Myocyte (in vitro differentiated cells): ENCODE results near the gene FABP2. TPM values are rescaled to one million over a fixed set of nuclear protein-coding genes. Genes with fewer than 3 reads are reported as not detected.
"Not testable (repeated sequence)": the region's sequence is repeated elsewhere in the genome, so short reads cannot be mapped to it uniquely, and the experiment has no call there.

ENCODE experiments used
- DNase-seq: peaks from one replicate; pipeline ENCODE4 v3.0.0-alpha.2; 2012; ENCODE audit warnings: low read depth
- total RNA-seq: library from RNA; depleted of rRNA; stranded (reverse); fragments of >200 nt; gene quantifications from 2 replicates; pipeline ENCODE4 v1.2.3, GENCODE V29; 2014

Gene FABP2
- total RNA-seq, 1 donor from 2014 or later: not detected

- no peak for DNase-seq
Measured at GRCh38 chr4:119313237-119313636, 8.7 kb downstream of the FABP2 start.

DNA sequence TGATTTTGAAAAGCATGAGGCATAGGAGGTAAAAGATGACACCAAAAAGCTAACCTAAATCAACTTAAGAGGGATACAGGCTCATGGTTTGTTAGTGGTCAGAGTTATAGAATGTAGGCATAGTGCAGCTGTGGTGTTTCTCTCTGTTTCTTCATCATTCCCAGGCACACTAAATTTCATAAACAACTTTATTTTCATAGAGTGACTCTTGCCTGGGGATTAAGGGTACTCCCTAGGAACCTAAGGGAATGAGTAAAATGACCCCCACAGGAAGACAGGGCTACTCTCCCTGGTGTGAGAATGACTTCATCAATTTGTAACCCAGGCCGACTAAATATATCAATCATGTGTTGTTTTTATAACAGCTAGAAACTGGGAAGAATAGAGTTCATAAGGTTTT lies 11.1 kb downstream of the FABP2 start:
- no peak for DNase-seq

- no peak for DNase-seq
Measured at GRCh38 chr4:119307606-119308005, 14.3 kb downstream of the FABP2 start.

DNA sequence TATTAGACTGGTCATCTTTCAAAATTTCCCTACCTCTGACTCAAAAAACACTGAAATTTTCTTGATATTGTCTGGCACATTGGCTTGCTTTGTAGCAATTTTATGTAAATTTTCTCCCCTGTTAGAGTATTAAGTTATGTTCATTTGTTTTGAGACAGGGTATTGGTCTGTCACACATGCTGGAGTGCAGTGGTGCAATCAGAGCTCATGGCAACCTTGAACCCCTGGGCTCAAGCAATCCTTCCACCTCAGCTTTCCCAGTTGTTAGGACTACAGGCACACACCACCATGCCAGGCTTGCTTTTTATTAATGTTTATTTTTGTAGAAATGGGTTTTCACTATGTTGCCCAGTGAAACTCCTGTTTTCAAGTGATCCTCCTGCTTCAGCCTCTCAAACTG lies 17.5 kb downstream of the FABP2 start:
- no peak for DNase-seq

- DNase-seq: no peak
Measured at GRCh38 chr4:119303587-119304305, 18.2 kb downstream of the FABP2 start.

- DNase-seq: no peak
Measured at GRCh38 chr4:119302073-119302832, 19.7 kb downstream of the FABP2 start.

DNA sequence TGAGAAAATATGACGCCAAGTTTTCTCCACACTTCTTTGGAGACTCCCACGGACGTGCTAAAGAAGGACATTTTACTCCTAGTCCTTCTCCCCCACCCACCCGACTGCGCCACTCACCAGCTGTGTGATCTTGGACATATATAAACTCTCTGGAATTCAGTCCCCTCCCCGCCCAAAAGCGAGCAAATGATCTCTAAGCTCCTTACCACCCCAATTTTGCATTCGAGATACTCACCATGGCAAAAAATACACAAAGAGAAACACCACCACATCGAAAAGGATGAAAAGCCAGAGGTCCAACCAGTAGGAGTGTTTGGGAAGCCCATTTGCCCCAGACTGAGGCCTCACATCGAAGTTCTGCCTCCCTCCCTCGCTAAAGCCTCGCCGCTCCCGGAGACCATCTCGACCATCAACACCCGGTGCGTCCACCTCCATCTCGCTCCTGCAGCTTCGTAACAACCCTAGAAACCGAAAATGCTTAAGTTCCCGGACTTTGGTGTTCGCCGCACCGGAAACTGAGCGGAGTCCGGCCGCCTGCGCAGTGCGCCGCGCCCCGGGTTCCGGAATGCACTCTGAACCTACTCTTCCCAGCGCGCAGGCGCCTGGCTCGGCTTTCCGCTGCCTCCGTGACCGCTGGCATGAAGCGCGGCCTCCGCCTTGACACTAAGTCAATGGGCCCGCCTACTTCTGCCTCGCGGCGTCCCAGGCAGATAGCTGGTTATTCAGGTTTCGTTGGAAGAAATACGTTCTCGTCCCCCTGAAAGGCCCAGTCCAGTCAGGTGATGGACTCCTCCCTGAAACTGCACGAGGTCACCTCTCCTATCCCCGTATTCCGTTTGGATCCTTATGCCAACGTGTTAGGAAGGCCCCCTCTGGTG lies 21.6 kb downstream of the FABP2 start:
- DNase-seq: peak; percentile 94

DNA sequence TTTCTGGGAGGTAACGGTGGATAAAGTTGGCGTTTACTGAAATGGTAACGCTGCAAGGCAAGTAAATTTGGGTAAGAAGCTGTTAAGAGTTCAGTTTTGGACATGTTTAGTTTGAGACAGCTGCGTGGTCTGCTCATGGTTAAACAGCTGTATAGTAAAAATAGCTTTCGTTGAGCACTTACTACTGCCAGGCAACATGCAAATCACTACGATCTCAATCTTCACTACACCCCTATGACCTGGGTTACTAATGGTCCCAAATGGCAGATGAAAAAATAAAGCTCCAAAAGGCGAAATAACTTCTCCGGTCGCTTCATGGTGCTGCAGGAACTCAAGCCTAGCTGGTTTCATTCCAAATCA lies 22.2 kb downstream of the FABP2 start:
- peak; percentile 73 for DNase-seq

- DNase-seq: peak; percentile 49
Measured at GRCh38 chr4:119299260-119299671, 22.7 kb downstream of the FABP2 start.

GRCh38 chr4:119297795-119298194 lies 24.1 kb downstream of the FABP2 start:
- DNase-seq: no peak

GRCh38 chr4:119296356-119296755 lies 25.6 kb downstream of the FABP2 start:
- no peak for DNase-seq

GRCh38 chr4:119290598-119290997 lies 31.3 kb downstream of the FABP2 start:
- no peak for DNase-seq

DNA sequence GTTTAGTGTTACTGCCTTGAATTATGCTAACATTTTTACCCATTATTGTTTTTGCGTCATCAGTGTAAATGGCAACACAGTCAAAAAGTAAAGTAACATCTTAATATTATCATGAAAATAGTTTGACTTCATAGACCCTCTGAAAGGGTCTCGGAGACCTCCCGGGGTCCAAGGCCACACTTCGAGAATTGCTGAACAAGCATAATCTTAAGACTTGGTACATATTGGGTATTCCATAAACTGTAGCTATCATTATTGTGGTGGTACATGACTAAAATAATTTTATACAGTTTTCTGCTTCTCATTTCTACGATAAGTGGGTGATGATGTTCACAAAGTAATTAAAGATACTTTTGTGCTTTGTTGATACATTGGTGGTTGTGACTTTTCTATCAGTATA lies 32.6 kb downstream of the FABP2 start:
- DNase-seq: no peak

GRCh38 chr4:119286377-119287002 lies 35.4 kb downstream of the FABP2 start:
- peak; percentile 89 for DNase-seq

GRCh38 chr4:119284876-119285780 lies 36.8 kb downstream of the FABP2 start:
- peak; percentile 33 for DNase-seq

DNA sequence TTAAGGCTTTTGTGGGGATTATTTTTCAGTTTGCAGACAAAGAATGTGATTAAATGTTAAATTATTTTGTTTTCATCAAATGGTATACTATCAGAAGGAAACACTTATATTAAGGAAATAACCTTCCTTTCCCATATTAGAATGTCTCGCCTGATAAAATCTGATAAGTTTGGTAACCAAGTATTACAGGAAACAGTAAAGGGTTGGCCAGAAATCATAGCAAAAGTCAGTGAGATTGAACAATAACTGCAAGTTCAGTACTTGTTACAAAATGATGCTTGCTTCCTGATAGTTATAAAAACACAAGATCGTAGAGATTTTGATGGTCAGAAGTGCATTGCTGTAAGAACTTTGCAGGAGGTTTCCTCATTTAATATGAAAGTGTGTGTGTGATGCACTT lies 40.5 kb downstream of the FABP2 start:
- no peak for DNase-seq

DNA sequence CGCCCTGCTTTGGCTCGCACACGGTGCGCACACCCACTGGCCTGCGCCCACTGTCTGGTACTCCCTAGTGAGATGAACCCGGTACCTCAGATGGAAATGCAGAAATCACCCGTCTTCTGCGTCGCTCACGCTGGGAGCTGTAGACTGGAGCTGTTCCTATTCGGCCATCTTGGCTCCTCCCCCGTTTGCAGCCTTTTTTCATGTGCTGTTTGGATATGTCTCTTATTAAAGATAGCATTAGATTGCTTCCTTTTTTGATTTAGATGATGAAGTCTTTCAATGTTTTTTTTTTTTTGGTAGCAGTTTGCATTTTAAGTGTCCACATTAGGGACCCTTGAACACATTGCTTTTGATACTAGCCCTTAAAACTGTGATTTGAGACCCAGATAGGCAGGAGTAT lies 42.0 kb downstream of the FABP2 start:
- not testable (repeated sequence) for DNase-seq

DNA sequence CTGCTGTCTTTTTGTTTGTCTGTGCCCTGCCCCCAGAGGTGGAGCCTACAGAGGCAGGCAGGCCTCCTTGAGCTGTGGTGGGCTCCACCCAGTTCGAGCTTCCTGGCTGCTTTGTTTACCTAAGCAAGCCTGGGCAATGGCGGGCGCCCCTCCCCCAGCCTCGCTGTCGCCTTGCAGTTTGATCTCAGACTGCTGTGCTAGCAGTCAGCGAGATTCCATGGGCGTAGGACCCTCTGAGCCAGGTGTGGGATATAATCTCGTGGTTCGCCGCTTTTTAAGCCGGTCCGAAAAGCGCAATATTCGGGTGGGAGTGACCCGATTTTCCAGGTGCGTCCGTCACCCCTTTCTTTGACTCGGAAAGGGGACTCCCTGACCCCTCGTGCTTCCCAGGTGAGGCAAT lies 42.4 kb downstream of the FABP2 start:
- not testable (repeated sequence) for DNase-seq

DNA sequence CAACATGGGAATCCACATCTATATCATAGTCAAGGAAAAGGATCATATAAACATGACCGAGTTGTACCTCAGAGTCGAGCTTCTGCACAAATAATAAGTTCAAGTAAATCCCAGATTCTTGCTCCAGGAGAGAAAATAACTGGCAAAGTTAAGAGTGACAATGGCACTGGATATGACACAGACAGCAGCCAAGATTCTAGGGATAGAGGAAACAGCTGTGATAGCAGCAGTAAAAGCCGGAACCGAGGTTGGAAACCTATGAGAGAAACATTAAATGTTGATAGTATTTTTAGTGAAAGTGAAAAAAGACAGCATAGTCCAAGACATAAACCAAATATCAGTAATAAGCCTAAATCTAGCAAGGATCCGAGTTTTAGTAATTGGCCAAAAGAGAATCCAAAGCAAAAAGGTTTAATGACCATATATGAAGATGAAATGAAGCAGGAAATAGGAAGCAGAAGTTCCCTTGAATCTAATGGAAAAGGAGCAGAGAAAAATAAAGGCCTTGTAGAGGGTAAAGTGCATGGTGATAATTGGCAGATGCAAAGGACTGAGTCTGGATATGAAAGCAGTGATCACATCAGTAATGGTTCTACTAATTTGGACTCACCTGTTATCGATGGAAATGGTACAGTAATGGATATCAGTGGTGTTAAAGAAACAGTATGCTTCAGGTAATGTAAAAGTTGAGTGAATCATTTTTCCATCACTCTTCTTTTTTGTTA lies 50.4 kb downstream of the FABP2 start:
- no peak for DNase-seq

DNA sequence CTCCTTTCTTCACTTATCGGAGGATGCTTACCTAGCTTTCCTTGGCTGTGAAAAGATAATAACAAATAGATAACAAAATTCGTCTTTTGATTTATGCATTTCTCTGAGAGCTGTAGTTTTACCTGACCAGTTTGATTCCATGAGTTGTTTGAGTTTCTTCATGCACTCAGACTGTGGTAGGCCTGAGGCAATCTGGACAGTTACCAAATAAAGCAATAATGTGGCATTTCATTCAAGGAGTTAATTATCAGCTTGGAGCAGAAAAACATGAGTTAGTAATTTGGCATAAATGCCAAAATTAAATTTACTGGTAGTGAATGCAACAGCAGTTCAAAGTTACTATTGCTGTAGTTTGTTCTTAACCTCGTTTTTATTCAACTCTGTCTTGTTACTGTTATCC lies 53.5 kb downstream of the FABP2 start:
- no peak for DNase-seq
